ENCODE data around the gene SUPT16H.

DNA sequence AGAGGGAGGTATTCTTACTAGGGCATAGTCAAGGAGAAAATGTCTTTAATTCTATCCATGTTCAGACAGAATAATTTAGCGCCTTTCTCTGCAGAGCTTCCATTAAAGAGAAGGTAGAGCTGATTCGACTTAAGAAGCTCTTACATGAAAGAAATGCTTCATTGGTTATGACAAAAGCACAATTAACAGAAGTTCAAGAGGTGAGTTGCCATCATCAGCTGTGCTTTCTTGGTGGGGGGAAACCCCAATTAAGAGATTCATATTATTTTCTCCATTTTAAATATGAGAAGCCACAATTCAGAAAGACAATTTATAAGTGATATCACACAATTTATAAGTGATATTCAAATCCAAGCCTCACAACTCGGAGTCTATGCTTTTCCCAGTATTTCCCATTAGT, 76.2 kb downstream of the SUPT16H start:
- no peak for TF ChIP-seq FOXM1 (IDR thresholded peaks at IDR 0.05; ENCODE audit: low read depth)
- no peak for TF ChIP-seq TAF1 (IDR thresholded peaks at IDR 0.05; ENCODE audit: borderline replicate concordance, low read depth, low read length)
- TF ChIP-seq, protein P1, sequence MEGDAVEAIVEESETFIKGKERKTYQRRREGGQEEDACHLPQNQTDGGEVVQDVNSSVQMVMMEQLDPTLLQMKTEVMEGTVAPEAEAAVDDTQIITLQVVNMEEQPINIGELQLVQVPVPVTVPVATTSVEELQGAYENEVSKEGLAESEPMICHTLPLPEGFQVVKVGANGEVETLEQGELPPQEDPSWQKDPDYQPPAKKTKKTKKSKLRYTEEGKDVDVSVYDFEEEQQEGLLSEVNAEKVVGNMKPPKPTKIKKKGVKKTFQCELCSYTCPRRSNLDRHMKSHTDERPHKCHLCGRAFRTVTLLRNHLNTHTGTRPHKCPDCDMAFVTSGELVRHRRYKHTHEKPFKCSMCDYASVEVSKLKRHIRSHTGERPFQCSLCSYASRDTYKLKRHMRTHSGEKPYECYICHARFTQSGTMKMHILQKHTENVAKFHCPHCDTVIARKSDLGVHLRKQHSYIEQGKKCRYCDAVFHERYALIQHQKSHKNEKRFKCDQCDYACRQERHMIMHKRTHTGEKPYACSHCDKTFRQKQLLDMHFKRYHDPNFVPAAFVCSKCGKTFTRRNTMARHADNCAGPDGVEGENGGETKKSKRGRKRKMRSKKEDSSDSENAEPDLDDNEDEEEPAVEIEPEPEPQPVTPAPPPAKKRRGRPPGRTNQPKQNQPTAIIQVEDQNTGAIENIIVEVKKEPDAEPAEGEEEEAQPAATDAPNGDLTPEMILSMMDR (IDR thresholded peaks at IDR 0.05), result no peak
- TF ChIP-seq SMC3 (IDR thresholded peaks at IDR 0.05; ENCODE audit: low read depth, low read length), result no peak
- TF ChIP-seq EZH2phosphoT487 (IDR thresholded peaks at IDR 0.05; ENCODE audit: borderline replicate concordance, low read depth), result no peak
- no peak for TF ChIP-seq RAD21 (IDR thresholded peaks at IDR 0.05; ENCODE audit: low read length)
- no peak for TF ChIP-seq MXI1 (IDR thresholded peaks at IDR 0.05; ENCODE audit: low read depth, low read length)
- no peak for TF ChIP-seq JUND (IDR thresholded peaks at IDR 0.05)
- TF ChIP-seq EP300 (IDR thresholded peaks at IDR 0.05; ENCODE audit: borderline replicate concordance in 1 of 2, low read depth in 1 of 2, low read length in 1 of 2), result no peak
- TF ChIP-seq, protein P2, sequence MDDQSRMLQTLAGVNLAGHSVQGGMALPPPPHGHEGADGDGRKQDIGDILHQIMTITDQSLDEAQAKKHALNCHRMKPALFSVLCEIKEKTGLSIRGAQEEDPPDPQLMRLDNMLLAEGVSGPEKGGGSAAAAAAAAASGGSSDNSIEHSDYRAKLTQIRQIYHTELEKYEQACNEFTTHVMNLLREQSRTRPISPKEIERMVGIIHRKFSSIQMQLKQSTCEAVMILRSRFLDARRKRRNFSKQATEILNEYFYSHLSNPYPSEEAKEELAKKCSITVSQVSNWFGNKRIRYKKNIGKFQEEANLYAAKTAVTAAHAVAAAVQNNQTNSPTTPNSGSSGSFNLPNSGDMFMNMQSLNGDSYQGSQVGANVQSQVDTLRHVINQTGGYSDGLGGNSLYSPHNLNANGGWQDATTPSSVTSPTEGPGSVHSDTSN (IDR thresholded peaks at IDR 0.05), result no peak
- TF ChIP-seq POLR2AphosphoS5 (IDR thresholded peaks at IDR 0.05; ENCODE audit: low read depth, low read length), result no peak
- TF ChIP-seq NFIC (IDR thresholded peaks at IDR 0.05; ENCODE audit: borderline replicate concordance), result no peak
